Endothelial cell (in vitro differentiated cells): ENCODE results near the gene KIF16B. TPM values are rescaled to one million over a fixed set of nuclear protein-coding genes. Genes with fewer than 3 reads are reported as not detected.

Experiments used
- DNase-seq: peaks from one replicate; pipeline ENCODE4 v3.0.0; 2021; ENCODE audit warnings: low spot score
- H3K27ac Mint-ChIP-seq: one replicate; pipeline ENCODE4 v1.8.0; 2021; ENCODE audit warnings: mixed read lengths, inconsistent platforms; ENCODE audit not compliant: unreplicated experiment
- H3K27me3 Mint-ChIP-seq: one replicate; pipeline ENCODE4 v1.8.0; 2021; ENCODE audit warnings: mild to moderate bottlenecking, moderate library complexity, mixed read lengths, inconsistent platforms; ENCODE audit not compliant: unreplicated experiment
- H3K36me3 Mint-ChIP-seq: one replicate; pipeline ENCODE4 v1.8.0; 2021; ENCODE audit warnings: mild to moderate bottlenecking, low read depth, mixed read lengths, inconsistent platforms; ENCODE audit not compliant: unreplicated experiment
- H3K4me1 Mint-ChIP-seq: one replicate; pipeline ENCODE4 v1.8.0; 2021; ENCODE audit warnings: mild to moderate bottlenecking, mixed read lengths, inconsistent platforms; ENCODE audit not compliant: unreplicated experiment
- H3K4me3 Mint-ChIP-seq: one replicate; pipeline ENCODE4 v1.8.0; 2021; ENCODE audit warnings: mild to moderate bottlenecking, mixed read lengths, inconsistent platforms; ENCODE audit not compliant: unreplicated experiment
- H3K9me3 Mint-ChIP-seq: one replicate; pipeline ENCODE4 v1.8.0; 2021; ENCODE audit warnings: mixed read lengths, inconsistent platforms; ENCODE audit not compliant: unreplicated experiment
- CTCF ChIP-seq: fragments of 200-600 bp; sonication (generic); IDR thresholded peaks from one replicate; pipeline ENCODE4 v1.5.0; 2021; ENCODE audit warnings: antibody characterized with exemption; ENCODE audit not compliant: unreplicated experiment
- total RNA-seq: library from RNA; stranded (reverse); fragmentation: NEBNext Ultra II Directional; extraction: Animal tissue kit (Norgen Biotek cat#: 25700); gene quantifications from one replicate; pipeline ENCODE4 v1.2.1, GENCODE V29; 2021; ENCODE audit not compliant: unreplicated experiment

The KIF16B gene
- total RNA-seq, 1 donor from 2014 or later, result 10.5 TPM

GRCh38 chr20:16619953-16620352 is 46.7 kb upstream of the KIF16B start:
- Mint-ChIP-seq H3K27ac (no peak overlapping the region), H3K4me3 (no peak overlapping the region), H3K4me1 (no peaks in the 10 kb centered on the region), H3K36me3 (no peaks in the 10 kb centered on the region), H3K27me3 (peaks cover 1% of the 10 kb centered on the region), H3K9me3 (no peaks in the 10 kb centered on the region)
- TF ChIP-seq CTCF, result no peak
- no peak for DNase-seq

- no peak for TF ChIP-seq CTCF
- Mint-ChIP-seq H3K4me3 (no peak overlapping the region), H3K9me3 (no peaks in the 10 kb centered on the region)
These were observed 43.8 kb upstream of the KIF16B start for GRCh38 chr20:16617056-16617455.

GRCh38 chr20:16616317-16616716 is 43.1 kb upstream of the KIF16B start:
- Mint-ChIP-seq H3K9me3 (no peaks in the 10 kb centered on the region), H3K4me3 (no peak overlapping the region), H3K27ac (no peak overlapping the region), H3K36me3 (no peaks in the 10 kb centered on the region), H3K27me3 (no peaks in the 10 kb centered on the region), H3K4me1 (no peaks in the 10 kb centered on the region)
- DNase-seq, result no peak
- TF ChIP-seq CTCF, result no peak

More at GRCh38 chr20:16617056-16617455, 43.8 kb upstream of the KIF16B start:
- DNase-seq, result no peak
- no peak overlapping the region for H3K27ac Mint-ChIP-seq
- no peaks in the 10 kb centered on the region for H3K4me1 Mint-ChIP-seq
- no peaks in the 10 kb centered on the region for H3K27me3 Mint-ChIP-seq
- H3K36me3 Mint-ChIP-seq, result no peaks in the 10 kb centered on the region

GRCh38 chr20:16615199-16615598 is 42.0 kb upstream of the KIF16B start:
- H3K4me3 Mint-ChIP-seq, result no peak overlapping the region
- no peaks in the 10 kb centered on the region for H3K27me3 Mint-ChIP-seq
- no peak for DNase-seq
- H3K4me1 Mint-ChIP-seq, result no peaks in the 10 kb centered on the region
- H3K27ac Mint-ChIP-seq, result no peak overlapping the region
- no peaks in the 10 kb centered on the region for H3K36me3 Mint-ChIP-seq
- no peak for TF ChIP-seq CTCF
- H3K9me3 Mint-ChIP-seq, result no peaks in the 10 kb centered on the region

GRCh38 chr20:16613954-16614353 is 40.7 kb upstream of the KIF16B start:
- no peaks in the 10 kb centered on the region for H3K27me3 Mint-ChIP-seq
- no peak for TF ChIP-seq CTCF
- no peak overlapping the region for H3K27ac Mint-ChIP-seq
- H3K9me3 Mint-ChIP-seq, result no peaks in the 10 kb centered on the region
- H3K4me3 Mint-ChIP-seq, result no peak overlapping the region
- DNase-seq, result no peak
- H3K36me3 Mint-ChIP-seq, result no peaks in the 10 kb centered on the region
- peaks cover 4% of the 10 kb centered on the region for H3K4me1 Mint-ChIP-seq
